ENCODE results near the gene WNT7A. TPM values are rescaled to one million over a fixed set of nuclear protein-coding genes. Genes with fewer than 3 reads are reported as not detected.
"Not testable (repeated sequence)": the region's sequence is repeated elsewhere in the genome, so short reads cannot be mapped to it uniquely, and the experiment has no call there.

The WNT7A gene
- total RNA-seq, result not detected

- Histone ChIP-seq H3K27me3 (peaks cover 9 to 85% of the 10 kb centered on the region in 2 donors), H3K36me3 (no peaks in the 10 kb centered on the region), H3K9me3 (no peaks in the 10 kb centered on the region), H3K4me3 (peak within 1 kb of the TSS in 2 of 3 donors; percentile 43 to 62), H3K4me1 (peaks cover 13 to 25% of the 10 kb centered on the region in 2 donors), H3K27ac (no peak within 1 kb of the TSS)
- no peak for DNase-seq (ENCODE audit: low spot score in 2 of 2)
- intact Hi-C loops (cut with DNase I; ENCODE audit: low total_unique reads), result no loop called here
- peak in 2 of 3 donors; percentile 34 to 39 for TF ChIP-seq CTCF (IDR thresholded peaks at IDR 0.05)
- no peak for TF ChIP-seq POLR2AphosphoS5 (IDR thresholded peaks at IDR 0.05)
Measured at GRCh38 chr3:13879946-13880810, at the start of gene WNT7A. TSS of gene WNT7A (minus strand) at chr3:13880071. CDS start at chr3:13879816, 255 bp downstream.

GRCh38 chr3:13928741-13929140 lies 48.9 kb upstream of the WNT7A start:
- H3K27ac ChIP-seq; H3K4me3 ChIP-seq; intact Hi-C loops (cut with DNase I; ENCODE audit: low total_unique reads); DNase-seq (ENCODE audit: low spot score in 2 of 2); H3K36me3 ChIP-seq; H3K4me1 ChIP-seq; H3K27me3 ChIP-seq: not testable (repeated sequence)
- H3K9me3 ChIP-seq, result peaks cover 19 to 23% of the 10 kb centered on the region in 2 donors

GRCh38 chr3:13927295-13927694 lies 47.4 kb upstream of the WNT7A start:
- H3K4me3 ChIP-seq, result no peak overlapping the region
- TF ChIP-seq POLR2A (IDR thresholded peaks at IDR 0.05), result no peak
- no peak for TF ChIP-seq CTCF (IDR thresholded peaks at IDR 0.05)
- TF ChIP-seq POLR2AphosphoS5 (IDR thresholded peaks at IDR 0.05), result no peak
- H3K4me1 ChIP-seq, result no peaks in the 10 kb centered on the region
- H3K27me3 ChIP-seq, result no peaks in the 10 kb centered on the region
- peaks cover 19 to 23% of the 10 kb centered on the region in 2 donors for H3K9me3 ChIP-seq
- H3K27ac ChIP-seq, result no peak overlapping the region
- H3K36me3 ChIP-seq, result no peaks in the 10 kb centered on the region
- intact Hi-C loops (cut with DNase I; ENCODE audit: low total_unique reads), result no loop called here
- no peak for DNase-seq (ENCODE audit: low spot score in 2 of 2)

GRCh38 chr3:13916375-13916774 lies 36.5 kb upstream of the WNT7A start:
- TF ChIP-seq POLR2A (IDR thresholded peaks at IDR 0.05), result no peak
- TF ChIP-seq POLR2AphosphoS5 (IDR thresholded peaks at IDR 0.05), result no peak
- Histone ChIP-seq H3K9me3 (peaks cover 32 to 63% of the 10 kb centered on the region in 2 donors), H3K36me3 (no peaks in the 10 kb centered on the region), H3K4me3 (no peak overlapping the region), H3K27me3 (no peaks in the 10 kb centered on the region), H3K4me1 (no peaks in the 10 kb centered on the region), H3K27ac (no peak overlapping the region)
- intact Hi-C loops (cut with DNase I; ENCODE audit: low total_unique reads), result no loop called here
- DNase-seq (ENCODE audit: low spot score in 2 of 2), result no peak

GRCh38 chr3:13902648-13903238 lies 22.9 kb upstream of the WNT7A start:
- TF ChIP-seq POLR2AphosphoS5 (IDR thresholded peaks at IDR 0.05) (no peak), CTCF (IDR thresholded peaks at IDR 0.05) (no peak), POLR2A (IDR thresholded peaks at IDR 0.05) (no peak)
- Histone ChIP-seq H3K4me3 (no peak overlapping the region), H3K4me1 (no peaks in the 10 kb centered on the region), H3K36me3 (no peaks in the 10 kb centered on the region), H3K27me3 (no peaks in the 10 kb centered on the region), H3K9me3 (peaks cover 30 to 71% of the 10 kb centered on the region in 2 donors), H3K27ac (no peak overlapping the region)
- intact Hi-C loops (cut with DNase I; ENCODE audit: low total_unique reads), result no loop called here
- no peak for DNase-seq (ENCODE audit: low spot score in 2 of 2)

- TF ChIP-seq POLR2A (IDR thresholded peaks at IDR 0.05) (no peak), POLR2AphosphoS5 (IDR thresholded peaks at IDR 0.05) (no peak), CTCF (IDR thresholded peaks at IDR 0.05) (no peak)
- Histone ChIP-seq H3K27ac (no peak overlapping the region), H3K27me3 (no peaks in the 10 kb centered on the region), H3K36me3 (no peaks in the 10 kb centered on the region), H3K4me3 (no peak overlapping the region), H3K9me3 (peaks cover 29 to 64% of the 10 kb centered on the region in 2 donors), H3K4me1 (no peaks in the 10 kb centered on the region)
- no peak for DNase-seq (ENCODE audit: low spot score in 2 of 2)
- intact Hi-C loops (cut with DNase I; ENCODE audit: low total_unique reads), result no loop called here
Measured at GRCh38 chr3:13901935-13902584, 22.2 kb upstream of the WNT7A start.

Data from breast epithelium (tissue), 4 donors.